GM12865 (cell line): ENCODE results near the gene TTC6.

ENCODE experiments used
- DNase-seq: peaks from one replicate; pipeline ENCODE4 v3.0.0; 2010; ENCODE audit warnings: low read depth
- H3K4me3 ChIP-seq: 2 replicates; pipeline ENCODE4 v1.5.1; 2011; ENCODE audit warnings: mild to moderate bottlenecking, low read depth, low read length, control low read depth
- TF ChIP-seq, protein P1 (sequence below): IDR thresholded peaks from 2 replicates; pipeline ENCODE4 v1.5.1; 2011; ENCODE audit warnings: low read length, control low read depth, low read depth, inconsistent platforms; ENCODE audit not compliant: insufficient read depth; ENCODE audit errors: missing control alignments

TTC6 gene

DNA sequence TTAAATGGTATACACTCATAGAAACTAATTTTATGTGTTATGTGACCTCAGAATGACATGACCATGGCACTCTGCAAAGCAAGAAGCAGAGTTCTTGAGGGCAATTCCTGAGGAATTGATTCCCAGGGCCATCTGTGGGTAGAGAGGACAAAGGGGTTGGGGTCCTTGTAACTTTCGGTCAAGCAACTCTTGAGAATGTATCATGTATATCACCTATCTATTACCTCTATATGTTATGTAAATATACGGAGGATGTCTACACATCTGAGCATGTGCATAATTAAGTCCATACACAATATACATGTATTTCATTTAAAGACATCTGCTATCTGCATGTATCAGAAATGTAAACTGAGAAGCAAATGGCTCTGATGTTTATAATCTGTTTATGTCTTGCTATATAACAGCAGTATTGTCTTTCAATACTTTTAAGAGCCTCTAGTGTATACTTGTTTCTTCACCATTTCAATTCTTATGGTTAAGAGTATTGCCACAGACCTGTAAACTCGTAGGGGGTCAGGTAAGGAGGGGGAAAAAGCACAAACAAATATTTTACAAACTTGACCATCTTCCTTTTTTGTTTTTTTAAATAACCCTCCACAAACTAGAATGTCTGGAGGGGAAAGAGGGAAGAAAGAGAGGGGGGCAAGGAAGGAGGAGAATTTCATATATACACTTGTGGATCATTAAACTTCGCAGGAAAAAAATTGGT, 4.8 kb upstream of the TTC6 start:
- TF ChIP-seq, protein P1, sequence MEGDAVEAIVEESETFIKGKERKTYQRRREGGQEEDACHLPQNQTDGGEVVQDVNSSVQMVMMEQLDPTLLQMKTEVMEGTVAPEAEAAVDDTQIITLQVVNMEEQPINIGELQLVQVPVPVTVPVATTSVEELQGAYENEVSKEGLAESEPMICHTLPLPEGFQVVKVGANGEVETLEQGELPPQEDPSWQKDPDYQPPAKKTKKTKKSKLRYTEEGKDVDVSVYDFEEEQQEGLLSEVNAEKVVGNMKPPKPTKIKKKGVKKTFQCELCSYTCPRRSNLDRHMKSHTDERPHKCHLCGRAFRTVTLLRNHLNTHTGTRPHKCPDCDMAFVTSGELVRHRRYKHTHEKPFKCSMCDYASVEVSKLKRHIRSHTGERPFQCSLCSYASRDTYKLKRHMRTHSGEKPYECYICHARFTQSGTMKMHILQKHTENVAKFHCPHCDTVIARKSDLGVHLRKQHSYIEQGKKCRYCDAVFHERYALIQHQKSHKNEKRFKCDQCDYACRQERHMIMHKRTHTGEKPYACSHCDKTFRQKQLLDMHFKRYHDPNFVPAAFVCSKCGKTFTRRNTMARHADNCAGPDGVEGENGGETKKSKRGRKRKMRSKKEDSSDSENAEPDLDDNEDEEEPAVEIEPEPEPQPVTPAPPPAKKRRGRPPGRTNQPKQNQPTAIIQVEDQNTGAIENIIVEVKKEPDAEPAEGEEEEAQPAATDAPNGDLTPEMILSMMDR, result no peak
- no peak overlapping the region for H3K4me3 ChIP-seq

DNA sequence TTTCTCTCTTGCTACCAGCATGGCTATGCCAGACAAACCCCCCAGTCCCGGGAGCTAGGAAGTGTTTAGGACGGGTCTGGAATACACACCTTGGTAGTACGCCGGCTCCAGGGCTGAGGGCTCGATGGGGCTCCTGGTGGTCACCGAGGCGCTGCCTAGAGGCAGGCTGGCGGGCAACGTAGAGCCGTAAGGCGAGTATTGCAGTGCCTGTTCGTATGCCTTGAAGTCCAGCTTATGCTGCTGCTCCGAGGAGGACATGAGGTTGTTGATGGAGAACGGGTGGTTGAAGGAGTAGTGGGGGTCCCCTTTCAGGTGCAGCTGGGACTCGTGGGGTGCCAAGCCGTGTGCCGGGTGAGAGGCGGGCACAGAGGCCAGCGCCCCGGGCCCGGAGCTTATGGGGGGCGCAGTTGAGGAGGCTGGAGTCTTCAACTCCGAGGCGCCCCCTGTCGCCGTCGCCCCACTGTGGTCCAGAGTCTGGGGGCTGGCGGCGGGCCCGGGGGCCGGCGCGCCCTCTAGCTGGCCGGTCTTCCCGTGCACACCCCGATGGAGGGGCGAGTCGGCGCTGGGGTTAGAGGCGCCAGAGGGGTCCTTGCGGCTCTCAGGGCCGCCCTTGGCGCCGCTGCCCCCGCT, 4.0 kb upstream of the TTC6 start:
- H3K4me3 ChIP-seq, result no peak overlapping the region
- TF ChIP-seq, protein P1, result no peak
- DNase-seq, result no peak

More for the DNA sequence above, 4.8 kb upstream of the TTC6 start:
- no peak for DNase-seq

DNA sequence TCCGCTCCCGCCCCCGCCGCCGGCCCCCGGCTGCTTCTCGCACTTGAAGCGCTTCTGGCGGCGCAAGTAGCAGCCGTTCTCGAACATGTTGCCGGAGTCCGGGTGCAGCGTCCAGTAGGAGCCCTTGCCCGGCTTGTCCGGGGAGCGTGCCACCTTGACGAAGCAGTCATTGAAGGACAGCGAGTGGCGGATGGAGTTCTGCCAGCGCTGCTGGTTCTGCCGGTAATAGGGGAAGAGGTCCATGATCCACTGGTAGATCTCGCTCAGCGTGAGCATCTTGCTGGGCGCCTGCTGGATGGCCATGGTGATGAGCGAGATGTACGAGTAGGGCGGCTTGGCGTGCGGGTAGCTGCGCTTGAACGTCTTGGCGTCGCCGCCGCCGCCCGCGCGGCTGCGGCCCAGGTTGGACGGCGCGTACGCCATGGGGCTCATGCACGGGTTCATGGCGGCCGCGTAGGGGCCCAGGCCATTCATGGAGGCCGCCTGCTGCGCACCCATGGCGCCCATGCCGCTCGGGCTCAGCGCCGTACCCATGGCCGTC, 3.4 kb upstream of the TTC6 start:
- TF ChIP-seq, protein P1, result no peak
- no peak for DNase-seq
- H3K4me3 ChIP-seq, result no peak overlapping the region

DNA sequence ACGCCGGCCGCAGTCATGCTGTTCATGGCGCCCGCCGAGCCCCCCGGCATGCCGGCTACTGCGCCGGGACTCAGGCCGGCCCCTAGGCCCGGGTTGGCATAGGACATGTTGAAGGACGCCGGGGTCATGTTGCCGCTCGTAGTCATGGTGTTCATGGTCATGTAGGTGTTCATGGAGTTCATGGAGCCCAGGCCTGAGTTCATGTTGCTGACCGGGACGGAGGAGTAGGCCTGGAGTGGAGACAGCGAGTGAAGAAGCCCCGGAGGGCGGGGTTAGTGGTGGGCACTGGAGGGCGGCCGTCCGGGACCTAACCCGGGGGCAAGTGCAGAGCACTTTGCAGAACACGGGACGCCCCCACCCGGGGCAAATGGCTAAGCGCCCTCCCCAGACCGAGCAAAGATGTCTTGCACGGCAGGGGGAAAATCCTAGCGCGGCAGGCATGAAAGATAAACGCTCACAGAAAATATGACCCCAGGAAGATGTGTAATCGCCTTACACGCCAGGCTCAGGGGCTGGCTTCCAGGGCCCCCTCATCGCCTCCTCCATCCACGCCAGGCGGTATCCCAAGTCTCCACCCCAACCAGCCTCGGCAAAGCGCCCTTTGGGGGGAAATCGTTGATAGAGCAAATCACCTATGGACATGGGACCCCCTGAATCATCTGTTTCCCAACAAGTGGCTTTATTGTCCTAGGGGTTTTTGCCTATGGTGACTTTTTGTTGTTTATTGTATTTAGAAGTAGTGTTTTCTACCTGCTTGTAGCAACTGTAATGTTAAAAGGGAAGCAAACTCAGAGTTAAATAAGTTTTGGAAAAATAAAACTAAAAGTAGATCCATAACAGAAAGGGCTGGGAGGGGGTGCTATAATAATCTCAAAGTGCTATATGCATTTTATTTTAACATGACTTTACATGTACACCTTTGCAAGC, 2.7 kb upstream of the TTC6 start:
- TF ChIP-seq, protein P1, result no peak
- DNase-seq, result no peak
- no peak overlapping the region for H3K4me3 ChIP-seq

DNA sequence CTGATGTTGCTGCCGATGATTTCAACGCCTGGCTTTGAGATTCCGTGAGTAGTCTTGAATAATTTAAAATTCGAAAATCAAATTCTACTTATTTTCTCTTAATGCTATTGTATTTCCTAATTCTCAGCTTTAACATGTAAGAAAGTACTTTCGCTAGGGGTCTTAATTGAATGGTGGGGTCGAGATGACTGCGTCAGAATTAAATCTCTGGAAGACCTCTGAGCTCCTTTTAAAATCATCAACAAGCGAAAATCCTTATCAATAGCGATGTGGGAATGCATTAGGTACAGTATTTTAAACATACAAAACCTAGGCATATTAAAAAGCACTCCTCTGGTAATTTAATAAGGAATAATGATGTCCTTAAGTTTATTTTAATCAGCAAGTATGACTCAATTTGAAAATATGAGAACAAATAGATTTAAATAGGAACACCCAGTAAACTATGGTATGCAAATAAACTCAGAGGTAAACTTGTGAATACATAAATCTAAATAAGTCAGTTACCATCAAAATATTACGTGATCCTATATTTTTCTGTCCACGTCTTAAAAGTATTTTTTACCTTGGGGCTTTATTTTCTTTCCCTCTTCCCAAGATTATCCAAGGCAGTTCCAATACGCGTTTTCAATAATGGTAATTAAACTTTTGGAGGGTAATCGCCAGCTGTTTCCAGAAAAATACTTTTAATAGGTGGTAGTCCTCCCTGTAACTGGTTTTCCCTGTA, 1.8 kb upstream of the TTC6 start:
- no peak overlapping the region for H3K4me3 ChIP-seq
- DNase-seq, result no peak
- TF ChIP-seq, protein P1, result no peak

DNA sequence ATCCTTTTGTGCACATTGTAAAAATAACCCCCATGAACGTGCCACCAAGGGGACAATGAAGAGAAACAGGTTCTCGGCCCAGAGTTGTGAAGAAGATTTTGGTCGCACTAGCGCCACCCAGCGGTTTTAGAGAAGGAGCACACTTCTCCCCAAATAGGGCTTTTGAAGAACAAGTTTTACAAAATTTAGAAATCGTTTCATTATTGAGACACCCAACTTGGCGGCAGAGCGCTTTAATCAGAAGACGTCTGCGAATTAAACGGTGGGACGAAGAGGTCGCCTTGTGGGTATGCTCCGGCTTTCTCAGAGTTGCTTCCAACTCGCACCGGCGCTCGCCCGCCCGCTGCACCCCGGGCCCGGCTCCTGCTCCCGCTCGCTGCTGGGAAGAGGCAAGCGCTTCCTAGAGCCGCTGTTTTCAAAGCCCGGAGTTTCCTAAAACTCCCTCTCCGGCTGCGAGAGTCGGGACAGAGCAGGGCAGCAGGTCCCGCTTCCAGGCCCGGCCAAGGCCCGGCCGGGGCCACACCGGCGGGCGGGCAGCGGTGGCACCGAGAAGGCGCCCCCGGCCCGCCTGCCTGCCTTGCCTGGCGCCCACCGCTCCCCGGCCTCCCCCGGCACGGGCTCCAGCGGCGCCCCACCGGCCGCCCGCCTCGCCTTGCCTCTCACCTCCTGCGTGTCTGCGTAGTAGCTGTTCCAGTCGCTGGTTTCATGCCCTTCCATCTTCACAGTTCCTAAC, 1.0 kb upstream of the TTC6 start:
- DNase-seq, result peak; percentile 6
- no peak overlapping the region for H3K4me3 ChIP-seq
- TF ChIP-seq, protein P1, result no peak
